NCI-H1417 (cell line): ENCODE measurements around the gene MMP23B.

ENCODE experiments used
- DNase-seq, 3 experiments: peaks; one replicate each; lab custom pipeline; 2025; lab: John Stamatoyannopoulos, UW

MMP23B gene

GRCh38 chr1:1602968-1603506 lies 28.9 kb upstream of the MMP23B start:
- DNase-seq = no peak

DNA sequence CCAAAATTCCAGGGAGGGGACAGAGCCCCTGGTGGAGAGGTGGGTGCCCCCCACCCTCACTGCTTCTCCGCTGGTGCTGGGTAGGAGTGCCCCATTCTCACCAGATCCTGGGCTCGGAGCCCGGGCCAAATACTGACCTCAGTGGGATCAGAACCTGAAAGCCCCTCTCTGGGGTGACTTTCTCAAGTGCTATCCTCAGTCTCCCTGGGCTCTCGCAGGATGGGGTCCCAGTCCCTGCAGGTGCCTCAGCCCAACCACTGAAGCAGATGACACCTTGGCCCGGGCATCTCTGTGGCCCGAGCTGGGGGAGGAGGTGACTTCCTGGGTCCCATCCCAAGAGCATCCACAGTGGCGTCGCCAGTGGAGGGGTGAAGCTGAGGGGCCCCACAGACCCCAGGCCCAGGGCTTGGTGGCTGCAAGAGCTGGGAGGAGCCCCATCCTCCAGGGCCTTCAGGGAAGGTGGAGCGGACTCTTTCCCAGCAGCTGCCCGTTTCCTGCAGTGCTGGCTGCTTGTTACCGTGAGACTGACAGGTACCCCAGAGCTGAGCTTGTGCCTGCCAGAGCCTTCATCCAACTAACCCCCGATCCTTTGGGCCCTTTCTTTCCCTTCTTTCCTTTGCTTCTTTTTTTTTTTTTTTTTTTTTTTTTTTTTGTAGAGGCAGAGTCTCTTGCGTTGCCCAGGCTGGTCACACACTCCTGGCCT lies 28.2 kb upstream of the MMP23B start:
- DNase-seq = no peak

- DNase-seq = no peak
These were observed 27.5 kb upstream of the MMP23B start for GRCh38 chr1:1604374-1605033.

- no peak for DNase-seq
These were observed 26.9 kb upstream of the MMP23B start for GRCh38 chr1:1605034-1605591.

GRCh38 chr1:1605724-1606123 lies 26.2 kb upstream of the MMP23B start:
- no peak for DNase-seq

DNA sequence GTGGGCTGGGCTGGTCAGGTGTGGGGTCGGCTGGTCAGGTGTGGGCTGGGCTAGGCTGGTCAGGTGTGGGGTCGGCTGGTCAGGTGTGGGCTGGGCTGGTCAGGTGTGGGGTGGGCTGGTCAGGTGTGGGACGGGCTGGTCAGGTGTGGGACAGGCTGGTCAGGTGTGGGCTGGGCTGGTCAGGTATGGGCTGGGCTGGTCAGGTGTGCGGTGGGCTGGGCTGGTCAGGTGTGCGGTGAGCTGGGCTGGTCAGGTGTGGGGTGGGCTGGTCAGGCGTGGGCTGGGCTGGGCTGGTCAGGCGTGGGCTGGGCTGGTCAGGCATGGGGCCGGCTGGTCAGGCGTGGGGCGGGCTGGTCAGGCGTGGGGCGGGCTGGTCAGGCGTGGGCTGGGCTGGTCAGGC lies 25.7 kb upstream of the MMP23B start:
- no peak for DNase-seq

DNA sequence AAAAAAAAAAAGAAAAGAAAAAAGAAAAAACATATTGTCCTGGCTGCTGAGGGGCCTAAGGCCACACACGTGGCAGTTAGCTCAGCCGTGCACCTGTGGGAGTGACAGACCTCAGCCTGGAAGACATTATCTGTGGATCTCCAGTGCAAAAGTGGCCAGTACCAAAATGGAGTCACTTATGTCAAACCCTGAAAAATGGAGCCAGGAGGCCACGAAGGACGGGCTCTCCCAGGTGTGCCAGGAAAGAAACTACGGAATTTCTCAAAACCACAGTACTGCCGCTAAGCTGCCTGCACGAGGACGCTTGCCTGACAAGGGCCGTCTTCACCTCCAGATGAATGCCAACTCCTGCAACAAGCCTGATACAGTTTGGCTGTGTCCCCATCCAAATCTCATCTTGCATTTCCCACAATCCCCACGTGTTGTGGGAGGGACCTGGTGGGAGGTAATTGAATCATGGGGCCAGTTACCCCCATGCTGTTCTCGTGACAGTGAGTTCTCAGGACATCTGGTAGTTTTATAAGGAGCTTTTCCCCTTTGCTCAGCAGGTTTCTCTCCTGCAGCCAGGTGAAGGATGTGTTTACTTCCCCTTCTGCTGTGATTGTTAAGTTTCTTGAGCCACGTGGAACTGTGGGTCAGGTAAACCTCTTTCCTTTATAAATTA lies 22.0 kb upstream of the MMP23B start:
- no peak for DNase-seq

GRCh38 chr1:1610796-1611195 lies 21.2 kb upstream of the MMP23B start:
- no peak for DNase-seq

GRCh38 chr1:1612104-1612400 lies 19.9 kb upstream of the MMP23B start:
- no peak for DNase-seq

DNA sequence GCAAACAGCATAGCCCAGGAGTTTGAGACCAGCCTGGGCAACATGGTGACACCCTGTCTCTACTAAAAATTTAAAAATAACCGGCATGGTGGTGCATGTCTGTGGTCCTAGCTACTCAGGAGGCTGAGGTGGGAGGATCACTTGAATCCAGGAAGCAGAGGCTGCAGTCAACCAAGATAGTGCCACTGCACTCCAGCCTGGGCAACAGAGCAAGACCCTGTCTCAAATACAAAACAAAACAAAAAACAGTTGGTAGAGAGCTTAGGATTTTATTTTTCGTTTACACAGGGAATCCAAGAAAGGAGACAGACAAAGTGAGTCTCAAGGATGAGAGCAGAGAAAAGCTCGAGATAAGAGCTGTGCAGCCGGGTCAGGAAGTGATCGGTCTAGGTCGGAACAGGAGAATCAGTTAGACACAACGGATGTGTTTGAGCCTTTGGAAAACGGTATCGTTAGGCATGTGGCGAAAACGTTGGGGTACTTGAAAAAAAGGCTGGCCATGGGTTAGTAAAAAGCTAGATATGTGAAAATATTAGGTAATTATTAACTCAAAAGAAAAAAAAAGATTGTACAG lies 18.4 kb upstream of the MMP23B start:
- DNase-seq = no peak

DNA sequence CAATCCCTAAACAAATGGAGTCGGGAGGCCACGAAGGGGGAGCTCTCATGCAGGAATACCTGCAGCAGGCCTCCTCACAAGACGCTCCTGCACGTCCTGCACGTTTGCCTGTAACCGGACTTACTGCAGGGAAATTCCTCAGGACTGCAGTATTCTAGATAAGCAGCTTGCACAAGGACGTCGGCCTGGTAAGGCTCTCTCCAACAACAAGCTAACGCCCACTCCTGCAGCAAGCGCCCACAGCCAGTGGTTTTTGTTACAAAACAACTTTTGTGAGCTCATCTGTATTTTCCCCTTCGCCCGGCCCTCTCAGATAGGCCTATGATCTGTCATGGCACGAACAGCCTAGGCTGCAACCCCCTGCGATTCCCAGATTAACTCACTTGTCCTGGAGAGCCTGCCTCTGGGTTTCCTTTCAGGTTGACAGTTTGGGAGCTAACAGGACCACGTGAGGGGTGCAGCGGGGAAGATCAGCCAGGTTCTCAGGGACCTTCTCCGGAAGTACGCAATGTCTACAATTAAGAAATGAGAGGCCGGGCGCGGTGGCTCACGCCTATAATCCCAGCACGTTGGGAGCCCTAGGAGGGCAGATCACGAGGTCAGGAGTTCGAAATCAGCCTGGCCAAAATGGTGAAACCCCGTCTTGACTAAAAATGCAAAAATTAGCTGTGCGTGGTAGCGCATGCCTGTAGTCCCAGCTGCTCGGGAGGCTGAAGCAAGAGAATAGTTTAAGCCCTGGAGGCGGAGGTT lies 17.6 kb upstream of the MMP23B start:
- DNase-seq = peak in 2 of 3 experiments; percentile 19 to 53

GRCh38 chr1:1614954-1615255 lies 17.1 kb upstream of the MMP23B start:
- no peak for DNase-seq

GRCh38 chr1:1615256-1616044 lies 16.5 kb upstream of the MMP23B start, which contains the start of gene MIB2:
Gene MIB2, plus strand, starts transcription at chr1:1615500. Its CDS starts 7,953 bp downstream, at chr1:1623453.
- peak; percentile 96 to 100 (median 98) for DNase-seq

DNA sequence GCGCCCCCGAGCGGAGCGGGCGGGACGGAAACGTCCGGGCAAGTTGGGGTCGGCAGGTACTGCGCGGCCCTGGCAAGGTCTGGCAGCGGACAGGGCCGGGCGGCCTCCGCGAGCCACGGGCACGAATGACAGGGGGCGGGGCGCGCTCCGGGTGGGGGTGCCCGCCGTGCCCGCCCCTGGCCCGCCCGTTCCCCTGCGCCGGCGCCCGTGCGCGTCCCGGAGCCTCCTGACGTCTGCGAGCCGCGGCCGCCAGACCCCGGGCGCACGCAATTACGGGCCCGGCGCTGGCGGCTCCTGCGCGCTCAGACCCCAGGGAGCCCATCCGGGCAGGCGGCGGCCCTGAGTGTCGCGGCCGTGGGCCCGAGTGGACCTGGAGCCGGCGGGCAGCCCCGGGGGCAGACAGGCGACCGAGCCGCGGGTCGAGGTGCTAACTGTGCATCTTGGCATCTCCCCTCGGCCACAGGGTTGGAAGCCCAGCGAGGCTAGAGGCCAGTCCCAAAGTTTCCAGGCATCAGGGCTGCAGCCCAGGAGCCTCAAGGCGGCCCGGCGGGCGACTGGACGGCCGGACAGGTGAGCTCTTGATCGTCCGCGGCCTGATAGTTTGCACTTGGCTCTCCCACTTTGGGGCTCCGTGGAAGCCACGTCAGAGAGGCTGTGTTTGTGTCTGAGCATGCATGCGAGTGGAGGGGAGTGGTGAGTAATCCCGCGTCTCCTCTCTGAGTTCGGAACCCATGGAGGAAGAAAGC lies 15.8 kb upstream of the MMP23B start:
- DNase-seq = peak; percentile 20 to 68 (median 37)

DNA sequence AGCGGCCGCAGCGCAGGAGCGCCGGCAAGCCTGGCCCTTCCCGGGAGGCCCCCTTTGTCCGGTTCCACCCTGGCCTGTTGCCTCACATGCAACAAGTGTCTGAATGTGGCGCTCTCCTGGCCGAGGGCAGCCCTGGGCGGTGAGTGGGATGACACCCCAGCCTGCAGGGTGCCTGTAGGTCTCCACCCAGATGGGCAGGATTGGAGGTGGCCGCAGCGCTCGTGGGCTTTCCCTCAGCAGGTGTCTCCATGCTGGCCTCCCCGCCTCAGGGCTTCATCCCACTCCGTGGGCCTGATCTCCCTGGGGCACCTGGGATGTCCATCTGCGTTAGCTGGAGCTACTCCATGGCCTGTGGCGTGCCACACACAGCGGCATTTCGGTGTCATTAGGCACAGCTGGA lies 15.1 kb upstream of the MMP23B start:
- no peak for DNase-seq

DNA sequence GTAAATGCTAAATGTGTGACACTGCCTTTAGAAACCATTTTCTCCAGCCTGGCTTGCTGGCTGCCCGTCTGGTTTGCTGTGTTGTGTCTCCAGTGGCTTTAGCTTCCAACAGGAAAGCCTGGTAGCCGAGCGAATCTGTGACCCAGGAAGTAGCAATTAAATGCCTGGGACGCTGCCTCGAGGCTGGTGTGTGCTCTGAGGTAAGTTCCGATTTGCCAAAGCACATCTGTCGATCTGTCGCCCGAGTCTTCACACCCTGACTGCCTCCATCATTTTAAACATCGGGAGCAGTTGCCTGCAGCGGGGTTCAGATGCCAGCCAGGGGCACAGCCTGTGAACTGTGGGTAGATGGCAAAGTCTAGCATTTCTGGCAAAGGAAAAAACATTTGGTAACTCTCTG lies 14.5 kb upstream of the MMP23B start:
- DNase-seq = no peak

DNA sequence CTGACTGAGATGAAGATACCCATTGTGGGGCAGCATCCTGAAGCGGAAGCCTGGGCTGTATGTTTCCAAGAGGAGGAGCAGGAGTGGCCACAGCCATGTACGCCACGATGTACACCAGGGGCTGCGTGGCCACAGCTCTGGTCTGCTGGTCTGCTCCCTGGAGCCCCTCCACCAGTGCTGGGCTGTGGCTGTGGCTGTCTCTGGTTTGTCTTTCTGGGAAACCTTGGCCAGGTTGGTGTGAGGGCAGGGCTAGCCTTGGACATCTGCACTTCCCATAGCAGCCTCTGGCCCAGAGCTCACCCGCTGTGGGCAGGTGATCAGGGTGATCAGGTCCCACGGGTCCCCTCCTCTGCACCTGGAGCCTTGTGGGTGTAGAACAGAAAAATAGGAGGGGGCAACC lies 14.0 kb upstream of the MMP23B start:
- DNase-seq = no peak

DNA sequence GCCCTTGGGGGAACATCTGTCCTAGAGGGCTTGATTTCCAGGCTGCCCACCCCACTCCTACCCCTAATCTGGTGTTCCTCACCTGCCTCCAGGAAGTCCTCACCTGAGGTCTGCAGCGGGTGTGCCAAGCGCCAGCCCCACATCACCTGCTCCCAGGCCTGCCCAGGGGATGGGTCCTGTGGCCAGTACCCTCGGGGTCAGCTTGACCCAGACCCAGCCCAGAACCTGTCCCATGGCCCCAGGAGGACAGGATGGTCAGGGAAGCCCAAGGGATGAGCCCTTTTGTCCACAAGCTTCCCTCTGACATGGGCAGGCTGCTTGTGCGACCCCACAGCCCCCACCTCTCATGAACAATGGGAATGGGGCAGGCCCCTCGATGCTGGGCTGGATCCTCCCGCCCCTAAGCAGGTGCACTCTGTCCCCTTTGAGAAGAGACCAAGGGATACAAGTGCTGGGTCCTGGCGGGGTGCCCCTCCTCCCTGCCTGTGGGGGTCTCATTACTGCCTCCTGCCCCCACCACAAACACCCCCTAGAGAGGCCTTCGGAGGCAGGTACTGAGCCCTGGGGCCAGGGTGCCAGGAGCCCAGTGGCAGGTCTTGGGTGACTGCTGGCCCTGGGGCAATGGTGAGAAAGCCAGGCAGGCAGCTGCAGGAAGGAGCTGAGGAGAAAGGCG lies 13.4 kb upstream of the MMP23B start:
- DNase-seq = no peak

GRCh38 chr1:1619917-1620361 lies 12.0 kb upstream of the MMP23B start:
- DNase-seq = no peak
